Measurements from ENCODE around the gene MAP1LC3A.

GRCh38 chr20:34512266-34512954 is 46.1 kb upstream of the MAP1LC3A start:
- TF ChIP-seq CTCF (IDR thresholded peaks at IDR 0.05; ENCODE audit: insufficient read depth, low read length, poor library complexity, severe bottlenecking), result no peak
- TF ChIP-seq EZH2phosphoT487 (conservative IDR thresholded peaks at IDR 0.05; ENCODE audit: low read length), result no peak

Measured in SU-DHL-6 (cell line).